IMR-90 (cell line): ENCODE measurements around the gene SMIM14. TPM values are rescaled to one million over a fixed set of nuclear protein-coding genes. Genes with fewer than 3 reads are reported as not detected.
A peak's percentile ranks its signal among the peaks of the same experiment; 100 is the strongest.

ENCODE experiments used
- ATAC-seq: fragments of 200-7000 bp; cut with Tn5 transposase; 2 replicates; pipeline ENCODE4 v1.9.1; 2020; ENCODE audit warnings: low read depth, mild to moderate bottlenecking, moderate library complexity
- BruUV-seq: library from RNA; stranded (reverse); fragments of 400-500 nt; replicated peaks from 2 replicates; lab custom pipeline; 2021; lab: Mats Ljungman, UMichigan
- CTCF ChIA-PET: fragments of 300-600 bp; formaldehyde crosslinking; extraction: SDS; loops from one replicate; lab custom pipeline; 2021; ENCODE audit warnings: antibody characterized with exemption; lab: Yijun Ruan, JAX
- POLR2A ChIA-PET: fragments of 300-600 bp; sonication (Branson Sonifier 250); formaldehyde crosslinking; loops from one replicate; lab custom pipeline; 2022; ENCODE audit warnings: antibody characterized with exemption; ENCODE audit not compliant: unreplicated experiment; lab: Charles Lee
- DNase-seq: peaks from one replicate; pipeline ENCODE4 v3.0.0; 2013
- H2AFZ ChIP-seq: replicated peaks from 2 replicates; pipeline ENCODE3; 2013; ENCODE audit warnings: low read length, mild to moderate bottlenecking; ENCODE audit not compliant: poor library complexity
- H2AK5ac ChIP-seq: 2 replicates; pipeline ENCODE4 v1.6.1; 2013; ENCODE audit warnings: low read depth, low read length, inconsistent platforms
- H2AK9ac ChIP-seq: replicated peaks from 2 replicates; pipeline ENCODE3; 2013; ENCODE audit warnings: mild to moderate bottlenecking, low read depth, low read length, moderate library complexity; ENCODE audit not compliant: poor library complexity
- H2BK120ac ChIP-seq: 2 replicates; pipeline ENCODE4 v1.6.1; 2013; ENCODE audit warnings: low read depth, low read length, inconsistent platforms
- H2BK15ac ChIP-seq: 3 replicates; pipeline ENCODE4 v1.6.1; 2013; ENCODE audit warnings: low read depth, low read length, inconsistent platforms
- H2BK20ac ChIP-seq: 2 replicates; pipeline ENCODE4 v1.6.1; 2013; ENCODE audit warnings: low read depth, mild to moderate bottlenecking, inconsistent platforms, low read length, moderate library complexity
- H2BK5ac ChIP-seq: 2 replicates; pipeline ENCODE4 v1.6.1; 2013; ENCODE audit warnings: mild to moderate bottlenecking, low read depth, low read length, inconsistent platforms; ENCODE audit not compliant: poor library complexity, severe bottlenecking
- H3K14ac ChIP-seq: replicated peaks from 2 replicates; pipeline ENCODE4 v1.6.1; 2013; ENCODE audit warnings: low read depth, low read length, inconsistent platforms
- H3K18ac ChIP-seq: 2 replicates; pipeline ENCODE4 v1.6.1; 2013; ENCODE audit warnings: low read depth, low read length, control low read depth
- H3K23ac ChIP-seq: 2 replicates; pipeline ENCODE4 v1.6.1; 2013; ENCODE audit warnings: low read depth, low read length, inconsistent platforms
- H3K27ac ChIP-seq: 2 replicates; pipeline ENCODE4 v1.5.1; 2013; ENCODE audit warnings: mild to moderate bottlenecking, control low read depth, low read length; ENCODE audit not compliant: insufficient read depth
- H3K27me3 ChIP-seq: 2 replicates; pipeline ENCODE4 v1.6.1; 2013; ENCODE audit warnings: low read length; ENCODE audit not compliant: control insufficient read depth, insufficient read depth
- H3K36me3 ChIP-seq: 2 replicates; pipeline ENCODE4 v1.6.1; 2013; ENCODE audit warnings: low read length, mixed read lengths; ENCODE audit not compliant: control insufficient read depth, insufficient read depth
- H3K4ac ChIP-seq: 2 replicates; pipeline ENCODE4 v1.6.1; 2013; ENCODE audit warnings: low read depth, low read length, inconsistent platforms
- H3K4me1 ChIP-seq: 2 replicates; pipeline ENCODE4 v1.6.1; 2013; ENCODE audit warnings: low read length, mixed read lengths; ENCODE audit not compliant: control insufficient read depth, insufficient read depth
- H3K4me2 ChIP-seq: 2 replicates; pipeline ENCODE4 v1.6.1; 2013; ENCODE audit warnings: low read depth, mild to moderate bottlenecking, control low read depth, low read length, moderate library complexity
- H3K4me3 ChIP-seq: 2 replicates; pipeline ENCODE4 v1.5.1; 2013; ENCODE audit warnings: low read depth, mild to moderate bottlenecking, control low read depth, low read length, moderate library complexity; ENCODE audit not compliant: insufficient read depth
- H3K56ac ChIP-seq: 2 replicates; pipeline ENCODE4 v1.6.1; 2013; ENCODE audit warnings: low read length, inconsistent platforms; ENCODE audit not compliant: insufficient read depth; ENCODE audit errors: extremely low read depth
- H3K79me1 ChIP-seq, 2 experiments: 2 replicates each; pipeline ENCODE4 v1.6.1; 2013; ENCODE audit warnings: low read length in 2 of 2, inconsistent platforms in 1 of 2, low read depth in 1 of 2
- H3K9ac ChIP-seq: 2 replicates; pipeline ENCODE4 v1.6.1; 2013; ENCODE audit warnings: low read depth, low read length, control low read depth
- H3K9me1 ChIP-seq: 2 replicates; pipeline ENCODE4 v1.6.1; 2013; ENCODE audit warnings: low read length, inconsistent platforms; ENCODE audit not compliant: insufficient read depth
- H3K9me3 ChIP-seq: 2 replicates; pipeline ENCODE4 v1.6.1; 2013; ENCODE audit warnings: low read length; ENCODE audit not compliant: control insufficient read depth, insufficient read depth
- H4K20me1 ChIP-seq: 2 replicates; pipeline ENCODE4 v1.6.1; 2013; ENCODE audit warnings: low read length, inconsistent platforms; ENCODE audit not compliant: insufficient read depth
- H4K5ac ChIP-seq: 2 replicates; pipeline ENCODE4 v1.6.1; 2013; ENCODE audit warnings: mild to moderate bottlenecking, low read depth, low read length, control low read depth
- H4K8ac ChIP-seq, 2 experiments: 2 replicates each; pipeline ENCODE4 v1.6.1; 2013; ENCODE audit warnings: low read depth in 2 of 2, low read length in 2 of 2, control low read depth in 1 of 2, inconsistent platforms in 1 of 2
- H4K91ac ChIP-seq: 2 replicates; pipeline ENCODE4 v1.6.1; 2013; ENCODE audit warnings: low read depth, low read length, inconsistent platforms; ENCODE audit not compliant: insufficient read depth
- BHLHE40 ChIP-seq: fragments of 150-350 bp; IDR thresholded peaks from 2 replicates; pipeline ENCODE4 v1.6.1; 2016; ENCODE audit warnings: mild to moderate bottlenecking, low read depth, low read length
- CEBPB ChIP-seq: IDR thresholded peaks from 2 replicates; pipeline ENCODE4 v1.6.1; 2012; ENCODE audit warnings: low read depth, low read length, improper control_type of control experiment
- ELK1 ChIP-seq: fragments of 150-350 bp; IDR thresholded peaks from 2 replicates; pipeline ENCODE4 v1.6.1; 2016; ENCODE audit warnings: low read depth, mild to moderate bottlenecking, low read length, moderate library complexity, borderline replicate concordance
- FOS ChIP-seq: fragments of 150-350 bp; IDR thresholded peaks from 2 replicates; pipeline ENCODE4 v1.6.1; 2016; ENCODE audit warnings: low read depth, low read length
- MAFK ChIP-seq: IDR thresholded peaks from 2 replicates; pipeline ENCODE4 v1.6.1; 2012; ENCODE audit warnings: low read depth, low read length, improper control_type of control experiment
- NFE2L2 ChIP-seq: fragments of 150-350 bp; IDR thresholded peaks from 2 replicates; pipeline ENCODE4 v1.6.1; 2016; ENCODE audit warnings: low read depth, mild to moderate bottlenecking, low read length
- POLR2A ChIP-seq: IDR thresholded peaks from 2 replicates; pipeline ENCODE4 v1.6.1; 2012; ENCODE audit warnings: mild to moderate bottlenecking, low read depth, low read length
- RAD21 ChIP-seq: IDR thresholded peaks from 2 replicates; pipeline ENCODE4 v1.6.1; 2012; ENCODE audit warnings: low read length, improper control_type of control experiment
- RCOR1 ChIP-seq: IDR thresholded peaks from 2 replicates; pipeline ENCODE4 v1.6.1; 2012; ENCODE audit warnings: mild to moderate bottlenecking, low read length, improper control_type of control experiment; ENCODE audit not compliant: insufficient replicate concordance
- RFX5 ChIP-seq: IDR thresholded peaks from 2 replicates; pipeline ENCODE4 v1.8.0; 2012; ENCODE audit warnings: low read depth, mild to moderate bottlenecking, low read length, moderate library complexity
- SMC3 ChIP-seq: fragments of 150-350 bp; IDR thresholded peaks from 2 replicates; pipeline ENCODE4 v1.6.1; 2016; ENCODE audit warnings: low read depth, mild to moderate bottlenecking, antibody characterized with exemption, low read length, moderate library complexity
- USF2 ChIP-seq: fragments of 150-350 bp; IDR thresholded peaks from 2 replicates; pipeline ENCODE4 v1.6.1; 2017; ENCODE audit warnings: mild to moderate bottlenecking, antibody characterized with exemption, low read length, low read depth
- WGBS, 2 experiments: methylation state at CpG; one replicate each; pipeline versions ENCODE4 v1.1.5 to v1.1.7; 2013; ENCODE audit warnings: missing lambda C conversion rate in 2 of 2; ENCODE audit not compliant: insufficient read length in 1 of 2; ENCODE audit errors: extremely low coverage in 2 of 2; 5-methylcytosine and 5-hydroxymethylcytosine counted together
- dilution Hi-C: fragments of 300-500 bp; cut with HindIII; formaldehyde crosslinking; loops from one replicate; pipeline ENCODE4 v1.14.3; 2018; ENCODE audit warnings: low sequenced_read_pairs; ENCODE audit not compliant: unreplicated experiment
- in situ Hi-C: fragments of 300-500 bp; cut with MboI; formaldehyde crosslinking; loops from 3 replicates; pipeline ENCODE4 v1.14.3; 2019; ENCODE audit warnings: low sequenced_read_pairs, inconsistent platforms, mixed read lengths
- intact Hi-C: fragments of 100-400 bp; cut with micrococcal nuclease; formaldehyde crosslinking; loops from 2 replicates; pipeline ENCODE4 v1.10.0; 2022
- polyA plus RNA-seq, 3 experiments: library from polyadenylated mRNA; depleted of rRNA; stranded (reverse); fragments of >200 nt; gene quantifications; 2 replicates each; pipeline ENCODE4 v1.2.3, GENCODE V29; 2012; ENCODE audit warnings: low replicate concordance in 1 of 3
- total RNA-seq: library from RNA; depleted of rRNA; stranded (reverse); fragments of >200 nt; gene quantifications from 2 replicates; pipeline ENCODE4 v1.2.3, GENCODE V29; 2012

Gene SMIM14
- total and polyA plus RNA-seq, 2 of the 4 experiments (the other 2 are of a cell fraction): 15.6 to 20.9 TPM

GRCh38 chr4:39664828-39665731 is 26.4 kb upstream of the SMIM14 start:
- Histone ChIP-seq H3K9ac (no peak overlapping the region; the same call in 1 of the 2 replicates), H3K36me3 (no peaks in the 10 kb centered on the region), H4K5ac (peak overlapping the region; percentile 25; the same call in 1 of the 2 replicates), H3K14ac (peak overlapping the region; percentile 7; the same call in 1 of the 2 replicates), H3K4me2 (peak overlapping the region; percentile 82), H3K23ac (peak overlapping the region; percentile 39; the same call in 1 of the 2 replicates), H3K18ac (peak overlapping the region; percentile 16; the same call in 1 of the 2 replicates), H3K4me3 (no peak overlapping the region), H3K4me1 (peaks cover 4% of the 10 kb centered on the region), H4K91ac (no peak overlapping the region), H2BK20ac (peak overlapping the region; percentile 31; the same call in 1 of the 2 replicates), H2AK9ac (no peak overlapping the region), H3K79me1 (no peaks in the 10 kb centered on the region), H3K9me1 (peaks cover 5% of the 10 kb centered on the region), H3K9me3 (no peaks in the 10 kb centered on the region), H2BK5ac (peak overlapping the region; percentile 50), H3K27me3 (no peaks in the 10 kb centered on the region), H3K56ac (no peak overlapping the region), H2AK5ac (0 out of 2 replicates have a peak overlapping the region, but pooled peaks have one; percentile 8), H4K20me1 (peaks cover 5% of the 10 kb centered on the region; the same call in 1 of the 2 replicates), H2BK15ac (no peak overlapping the region; the same call in 2 of the 3 replicates), H3K27ac (peak overlapping the region; percentile 46; the same call in 1 of the 2 replicates), H2BK120ac (0 out of 2 replicates have a peak overlapping the region, but pooled peaks have one; percentile 4), H2AFZ (peak overlapping the region; percentile 64), H3K4ac (peak overlapping the region; percentile 1; the same call in 1 of the 2 replicates), H4K8ac (peak overlapping the region in 1 of 2 experiments; percentile 17; a peak in 2 of 4 replicates)
- intact Hi-C loops (no loop called here), in situ Hi-C loops (no loop called here), dilution Hi-C loops (no loop called here)
- ATAC-seq (peak; percentile 93), DNase-seq (peak; percentile 75)
- WGBS, 2 experiments: 0% methylated on average over 1 of the region's 3 CpGs; no CpG with 5 or more reads in 1 of the 2 experiments
- ChIA-PET POLR2A (interaction anchor here (0.6 kb wide), 1 partner anchor 161 kb away, joined by 5 read pairs; no protein-coding TSS in a partner anchor), CTCF (interaction anchor here (0.8 kb wide), 1 partner anchor 314 kb away, joined by 8 read pairs; no protein-coding TSS in a partner anchor)
- no TSS peak for BruUV-seq
- TF ChIP-seq RCOR1 (no peak), NFE2L2 (no peak), USF2 (no peak), ELK1 (no peak), RAD21 (no peak), CEBPB (peak; percentile 74; the same call in 1 of the 2 replicates), POLR2A (no peak), FOS (peak; percentile 18; the same call in 1 of the 2 replicates), BHLHE40 (no peak), RFX5 (no peak), SMC3 (no peak), MAFK (no peak)
